22Rv1 (cell line): Measurements from ENCODE around the gene SUN2.

Source experiments
- CTCF ChIP-seq: fragments of 450-650 bp; IDR thresholded peaks from 2 replicates; pipeline ENCODE4 v1.5.1; 2017; ENCODE audit warnings: mild to moderate bottlenecking
- ZFX ChIP-seq: fragments of 450-650 bp; IDR thresholded peaks from 2 replicates; pipeline ENCODE4 v1.6.1; 2017; ENCODE audit warnings: antibody characterized with exemption, borderline replicate concordance

- TF ChIP-seq CTCF (no peak), ZFX (no peak)
Measured at GRCh38 chr22:38754751-38755154, 1.0 kb downstream of the SUN2 start.
